Germinal center (tissue), 1 donor: ENCODE results near the gene CCKAR.
"Not testable (repeated sequence)": the region's sequence is repeated elsewhere in the genome, so short reads cannot be mapped to it uniquely, and the experiment has no call there.

Source experiments
- DNase-seq: peaks from one replicate; pipeline ENCODE4 v3.0.0; 2012; ENCODE audit warnings: mixed read lengths, low spot score

The CCKAR gene, protein sequence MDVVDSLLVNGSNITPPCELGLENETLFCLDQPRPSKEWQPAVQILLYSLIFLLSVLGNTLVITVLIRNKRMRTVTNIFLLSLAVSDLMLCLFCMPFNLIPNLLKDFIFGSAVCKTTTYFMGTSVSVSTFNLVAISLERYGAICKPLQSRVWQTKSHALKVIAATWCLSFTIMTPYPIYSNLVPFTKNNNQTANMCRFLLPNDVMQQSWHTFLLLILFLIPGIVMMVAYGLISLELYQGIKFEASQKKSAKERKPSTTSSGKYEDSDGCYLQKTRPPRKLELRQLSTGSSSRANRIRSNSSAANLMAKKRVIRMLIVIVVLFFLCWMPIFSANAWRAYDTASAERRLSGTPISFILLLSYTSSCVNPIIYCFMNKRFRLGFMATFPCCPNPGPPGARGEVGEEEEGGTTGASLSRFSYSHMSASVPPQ

DNA sequence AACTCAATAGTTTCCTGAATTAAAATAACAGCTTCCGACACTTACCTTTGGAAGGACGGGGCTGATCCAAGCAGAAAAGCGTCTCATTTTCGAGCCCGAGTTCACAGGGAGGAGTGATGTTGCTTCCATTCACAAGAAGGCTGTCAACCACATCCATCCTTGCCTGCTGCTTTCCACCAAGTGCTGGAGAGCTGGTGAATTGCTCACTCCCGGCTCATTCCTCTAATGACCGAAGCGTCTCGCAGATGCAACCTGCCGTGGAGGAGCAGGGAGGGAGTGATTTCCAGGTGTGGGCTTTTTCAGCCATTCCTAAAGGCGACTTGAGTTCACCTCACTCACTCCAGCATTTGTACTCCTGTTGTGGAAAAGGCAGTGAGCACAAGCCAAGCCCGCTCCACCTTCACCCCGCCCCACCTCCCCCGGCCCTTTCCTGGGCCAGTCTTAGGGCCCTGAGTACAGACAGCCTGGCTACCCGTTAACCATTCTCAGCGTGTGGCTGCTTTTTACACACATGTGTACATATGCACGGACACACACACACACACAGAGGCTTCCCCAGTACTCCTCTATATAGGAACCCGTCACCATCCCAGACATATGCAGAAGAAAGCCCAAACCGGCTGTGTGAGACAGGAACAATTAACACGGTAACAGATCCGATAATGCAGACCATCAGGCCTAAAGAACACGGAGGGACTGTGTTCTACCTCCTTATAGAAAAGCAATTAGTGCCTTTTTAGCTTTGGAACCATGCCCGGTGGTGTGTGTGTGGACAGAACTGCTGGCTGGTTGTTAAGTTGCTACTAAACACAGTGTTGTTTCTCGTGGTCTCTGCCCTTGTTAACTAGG lies at the start of gene CCKAR:
CCKAR (minus strand) TSS at position 374 of the 849 bp plus-strand sequence; CDS start at position 157, 217 bp downstream.
- DNase-seq = no peak

GRCh38 chr4:26533685-26534084 lies 43.4 kb upstream of the CCKAR start:
- DNase-seq = no peak

DNA sequence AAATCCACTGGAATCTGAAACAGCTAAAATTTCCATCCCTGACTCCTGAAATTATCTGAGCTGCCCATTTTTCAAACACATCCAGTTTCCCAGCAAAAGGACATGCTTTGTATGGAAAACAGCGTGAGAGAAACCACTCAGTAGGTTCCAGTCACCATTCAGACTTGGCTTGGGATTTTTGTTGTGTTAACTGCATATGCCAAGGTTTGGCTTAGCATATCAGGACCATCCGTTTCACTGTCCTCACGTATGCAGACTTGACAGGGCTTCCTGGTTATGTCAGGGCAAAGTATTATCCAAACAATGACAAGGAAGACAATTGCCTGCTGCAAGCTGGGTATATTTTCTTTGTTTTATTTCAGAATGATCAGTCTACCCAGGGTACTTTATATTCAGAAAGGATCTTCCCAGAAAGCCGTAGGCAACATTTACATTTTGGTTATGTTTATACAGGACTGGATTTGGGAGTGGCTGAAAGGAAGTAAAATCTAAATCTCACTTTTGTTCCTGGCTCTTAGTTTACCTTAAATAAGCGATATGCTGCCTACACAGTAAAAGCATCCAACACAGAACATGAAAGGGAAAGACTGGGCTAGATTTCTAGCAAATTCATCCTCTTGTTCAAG lies 41.3 kb upstream of the CCKAR start:
- no peak for DNase-seq

GRCh38 chr4:26530099-26530498 lies 39.8 kb upstream of the CCKAR start:
- no peak for DNase-seq

GRCh38 chr4:26529479-26529878 lies 39.2 kb upstream of the CCKAR start:
- no peak for DNase-seq

DNA sequence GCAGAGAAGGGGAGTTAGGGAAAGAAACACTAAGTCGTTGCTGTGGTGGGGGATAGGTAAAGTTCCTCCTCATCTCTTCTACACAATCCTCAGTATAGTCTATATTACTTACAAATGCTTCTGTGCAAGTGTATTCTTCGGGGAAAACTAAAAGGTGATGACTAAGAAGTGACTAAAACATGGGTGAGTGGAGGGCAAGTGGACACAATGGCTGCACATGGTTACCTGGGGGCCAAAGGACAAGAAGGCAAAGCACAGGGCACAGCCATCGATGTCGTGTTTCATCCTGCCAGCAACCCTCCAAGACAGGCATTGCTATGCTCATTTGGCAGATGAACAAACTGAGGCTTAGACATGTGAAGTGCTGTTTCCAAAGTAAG lies 35.5 kb upstream of the CCKAR start:
- DNase-seq = no peak

DNA sequence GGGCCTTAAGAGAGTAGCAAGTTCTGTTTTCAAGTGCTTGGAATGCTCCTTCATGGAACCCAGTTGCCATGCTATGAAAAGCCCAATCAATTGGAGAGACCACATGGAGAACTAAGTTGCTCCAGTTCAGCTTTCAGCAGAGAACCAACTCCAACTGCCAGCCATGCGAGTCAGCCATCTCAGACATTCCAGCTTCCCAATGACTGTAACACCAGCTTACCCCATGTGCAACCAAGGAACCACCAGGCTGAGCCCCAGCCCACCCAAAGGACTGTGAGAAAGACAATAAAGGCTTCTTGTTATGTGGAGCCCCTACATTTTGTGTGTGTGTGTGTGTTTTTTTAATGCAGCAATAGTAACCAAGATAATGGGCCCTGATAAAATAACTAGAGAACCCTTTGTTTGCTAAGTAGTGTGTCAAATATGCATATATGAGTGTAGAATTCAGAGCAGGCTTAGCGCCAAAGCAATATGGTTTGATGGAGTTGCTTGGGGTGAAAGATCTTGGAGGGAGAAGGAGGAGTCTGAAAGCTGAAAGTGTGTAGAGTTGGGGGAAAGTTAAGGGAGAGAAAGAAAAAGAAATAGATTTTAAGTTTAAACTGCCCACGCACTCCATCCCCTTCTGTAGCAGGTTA lies 35.0 kb upstream of the CCKAR start:
- DNase-seq = no peak

- DNase-seq = no peak
Measured at GRCh38 chr4:26524011-26524410, 33.7 kb upstream of the CCKAR start.

- no peak for DNase-seq
Measured at GRCh38 chr4:26522478-26522877, 32.2 kb upstream of the CCKAR start.

- DNase-seq = no peak
Measured at GRCh38 chr4:26520728-26521450, 30.6 kb upstream of the CCKAR start.

- no peak for DNase-seq
Measured at GRCh38 chr4:26515936-26516335, 25.7 kb upstream of the CCKAR start.

- no peak for DNase-seq
Measured at GRCh38 chr4:26510334-26510964, 20.2 kb upstream of the CCKAR start.

- DNase-seq = no peak
Measured at GRCh38 chr4:26509681-26510333, 19.5 kb upstream of the CCKAR start.

DNA sequence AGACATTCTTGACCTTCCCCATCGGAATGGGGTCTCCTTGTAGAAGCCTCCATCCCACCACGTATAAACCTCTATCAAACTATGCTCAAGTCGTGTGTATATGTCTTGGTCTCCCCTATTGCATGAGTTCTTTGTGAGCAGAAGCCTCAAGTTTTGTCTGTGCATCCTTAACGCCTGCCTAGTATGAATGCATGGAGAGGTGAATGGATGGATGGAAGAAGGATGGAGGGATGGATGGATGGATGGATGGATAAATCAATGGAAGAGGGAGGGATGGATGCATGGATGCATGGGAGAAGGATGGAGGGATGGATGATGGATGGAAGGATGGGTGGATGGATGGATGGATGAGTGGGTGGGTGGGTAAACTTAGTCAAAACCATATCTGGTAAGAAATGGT lies 17.0 kb upstream of the CCKAR start:
- no peak for DNase-seq

- no peak for DNase-seq
Measured at GRCh38 chr4:26503844-26504243, 13.6 kb upstream of the CCKAR start.

DNA sequence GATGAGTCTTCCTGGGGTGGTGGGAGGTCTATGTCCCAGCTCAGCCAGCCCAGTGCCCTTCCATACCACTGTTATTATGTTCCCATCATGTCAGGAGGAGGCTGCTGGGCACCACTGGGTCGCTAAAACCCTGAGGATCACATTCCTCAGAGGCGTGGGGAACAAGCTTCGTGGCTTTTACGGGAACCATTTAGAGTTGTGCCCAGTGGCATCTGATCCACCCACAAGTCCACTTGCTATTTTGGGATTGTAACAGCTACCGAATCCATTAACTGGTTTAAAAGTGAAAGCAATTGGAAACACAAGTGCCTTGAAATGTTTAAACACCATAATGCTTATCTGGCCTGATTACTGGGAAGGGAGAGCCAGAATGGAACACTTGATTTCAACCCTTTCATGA lies 13.1 kb upstream of the CCKAR start:
- DNase-seq = no peak

DNA sequence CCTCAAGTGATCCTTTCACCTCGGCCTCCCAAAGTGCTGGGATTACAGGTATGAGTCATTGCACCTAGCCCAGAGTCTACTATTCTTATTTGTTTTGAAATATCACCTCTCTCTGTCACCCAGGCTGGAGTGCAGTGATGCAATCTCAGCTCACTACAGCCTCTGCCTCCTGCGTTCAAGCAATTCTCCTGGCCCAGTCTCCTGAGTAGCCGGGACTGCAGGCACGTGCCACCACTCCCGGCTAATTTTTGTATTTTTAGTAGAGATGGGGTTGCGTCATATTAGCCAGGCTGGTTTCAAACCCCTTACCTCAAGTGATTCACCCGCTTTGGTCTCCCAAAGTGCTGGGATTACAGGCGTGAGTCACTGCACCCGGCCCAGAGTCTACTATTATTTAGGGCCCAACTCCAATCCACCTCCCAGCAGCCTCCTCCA lies 10.3 kb upstream of the CCKAR start:
- not testable (repeated sequence) for DNase-seq

GRCh38 chr4:26496207-26496783 lies 6.0 kb upstream of the CCKAR start:
- DNase-seq = no peak

- no peak for DNase-seq
Measured at GRCh38 chr4:26493461-26493860, 3.2 kb upstream of the CCKAR start.
